PFSK-1 (cell line): ENCODE data around the gene HRH1.

Experiments
- FOXP2 ChIP-seq: optimal IDR thresholded peaks from 2 replicates; pipeline ENCODE3; 2011; ENCODE audit warnings: borderline replicate concordance, control low read depth, inconsistent platforms; ENCODE audit not compliant: insufficient read depth; ENCODE audit errors: extremely low read length, extremely low read depth
- POLR2AphosphoS5 ChIP-seq: IDR thresholded peaks from 2 replicates; pipeline ENCODE4 v1.6.1; 2012; ENCODE audit warnings: low read depth, mild to moderate bottlenecking, control low read depth, low read length, moderate library complexity
- SIN3A ChIP-seq: IDR thresholded peaks from 2 replicates; pipeline ENCODE4 v1.6.1; 2012; ENCODE audit warnings: mild to moderate bottlenecking, low read length, moderate library complexity, borderline replicate concordance; ENCODE audit not compliant: insufficient read depth
- TAF1 ChIP-seq: IDR thresholded peaks from 2 replicates; pipeline ENCODE4 v1.6.1; 2012; ENCODE audit warnings: low read length, control low read depth, borderline replicate concordance; ENCODE audit not compliant: insufficient read depth
- TF ChIP-seq, protein P1 (sequence below), 2 experiments: IDR thresholded peaks; 2 replicates each; pipeline versions ENCODE4 v1.6.1 to v1.8.0; 2011 to 2012; ENCODE audit warnings: low read depth in 2 of 2, low read length in 2 of 2, control low read depth in 1 of 2, inconsistent platforms in 1 of 2, mild to moderate bottlenecking in 1 of 2, moderate library complexity in 1 of 2; ENCODE audit not compliant: insufficient read depth in 1 of 2

The HRH1 gene

GRCh38 chr3:11206953-11207352 is 52.7 kb downstream of the HRH1 start:
- no peak for TF ChIP-seq FOXP2

DNA sequence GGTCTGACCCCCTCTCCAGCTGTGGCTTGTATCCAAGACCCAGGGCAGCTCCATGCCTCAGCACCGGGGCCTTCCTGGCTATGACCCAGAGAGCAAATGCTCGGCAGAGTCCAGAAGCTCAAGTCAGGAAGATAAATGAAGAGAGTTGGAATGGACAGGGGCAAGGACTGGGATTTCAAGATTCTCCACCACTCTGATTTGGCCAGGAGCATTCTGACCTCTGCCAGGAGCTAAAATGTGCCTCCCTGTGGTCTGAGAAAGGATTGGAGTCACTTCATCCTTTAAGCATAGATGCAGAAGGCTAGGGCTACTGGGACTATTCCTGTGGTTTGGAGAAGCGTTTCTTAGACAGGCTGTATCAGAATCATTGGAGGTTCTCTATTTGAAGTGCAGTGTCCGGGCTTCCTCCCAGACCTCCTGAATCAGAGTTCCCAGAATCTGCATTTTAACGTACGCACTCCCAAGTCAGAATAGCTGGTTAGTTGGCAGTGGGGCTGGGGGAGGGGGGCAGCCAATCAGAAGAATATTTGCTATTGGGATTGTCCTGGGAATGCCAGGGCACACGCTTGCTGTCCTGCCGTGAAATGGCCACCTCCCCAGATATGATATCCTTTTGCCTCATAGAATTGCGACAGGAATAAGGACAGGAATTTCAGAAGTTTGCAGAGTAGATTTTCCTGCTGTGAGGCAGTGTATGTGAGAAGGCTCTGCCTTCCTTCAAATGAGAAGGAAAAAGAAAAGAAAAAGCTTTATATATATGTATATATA is 57.4 kb downstream of the HRH1 start:
- no peak for TF ChIP-seq POLR2AphosphoS5
- no peak for TF ChIP-seq FOXP2
- TF ChIP-seq, protein P1, sequence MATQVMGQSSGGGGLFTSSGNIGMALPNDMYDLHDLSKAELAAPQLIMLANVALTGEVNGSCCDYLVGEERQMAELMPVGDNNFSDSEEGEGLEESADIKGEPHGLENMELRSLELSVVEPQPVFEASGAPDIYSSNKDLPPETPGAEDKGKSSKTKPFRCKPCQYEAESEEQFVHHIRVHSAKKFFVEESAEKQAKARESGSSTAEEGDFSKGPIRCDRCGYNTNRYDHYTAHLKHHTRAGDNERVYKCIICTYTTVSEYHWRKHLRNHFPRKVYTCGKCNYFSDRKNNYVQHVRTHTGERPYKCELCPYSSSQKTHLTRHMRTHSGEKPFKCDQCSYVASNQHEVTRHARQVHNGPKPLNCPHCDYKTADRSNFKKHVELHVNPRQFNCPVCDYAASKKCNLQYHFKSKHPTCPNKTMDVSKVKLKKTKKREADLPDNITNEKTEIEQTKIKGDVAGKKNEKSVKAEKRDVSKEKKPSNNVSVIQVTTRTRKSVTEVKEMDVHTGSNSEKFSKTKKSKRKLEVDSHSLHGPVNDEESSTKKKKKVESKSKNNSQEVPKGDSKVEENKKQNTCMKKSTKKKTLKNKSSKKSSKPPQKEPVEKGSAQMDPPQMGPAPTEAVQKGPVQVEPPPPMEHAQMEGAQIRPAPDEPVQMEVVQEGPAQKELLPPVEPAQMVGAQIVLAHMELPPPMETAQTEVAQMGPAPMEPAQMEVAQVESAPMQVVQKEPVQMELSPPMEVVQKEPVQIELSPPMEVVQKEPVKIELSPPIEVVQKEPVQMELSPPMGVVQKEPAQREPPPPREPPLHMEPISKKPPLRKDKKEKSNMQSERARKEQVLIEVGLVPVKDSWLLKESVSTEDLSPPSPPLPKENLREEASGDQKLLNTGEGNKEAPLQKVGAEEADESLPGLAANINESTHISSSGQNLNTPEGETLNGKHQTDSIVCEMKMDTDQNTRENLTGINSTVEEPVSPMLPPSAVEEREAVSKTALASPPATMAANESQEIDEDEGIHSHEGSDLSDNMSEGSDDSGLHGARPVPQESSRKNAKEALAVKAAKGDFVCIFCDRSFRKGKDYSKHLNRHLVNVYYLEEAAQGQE (IDR thresholded peaks at IDR 0.05; ENCODE audit: insufficient read depth in 1 of 2, low read depth in 2 of 2, low read length in 2 of 2): no peak
- TF ChIP-seq SIN3A: no peak
- no peak for TF ChIP-seq TAF1

- TF ChIP-seq, protein P1 (IDR thresholded peaks at IDR 0.05; ENCODE audit: insufficient read depth in 1 of 2, low read depth in 2 of 2, low read length in 2 of 2): no peak
- TF ChIP-seq POLR2AphosphoS5 (no peak), FOXP2 (no peak), SIN3A (no peak), TAF1 (no peak)
These were observed 58.0 kb downstream of the HRH1 start for GRCh38 chr3:11212299-11212608.

- TF ChIP-seq FOXP2 (no peak), TAF1 (no peak), POLR2AphosphoS5 (no peak), SIN3A (no peak)
- TF ChIP-seq, protein P1 (IDR thresholded peaks at IDR 0.05; ENCODE audit: insufficient read depth in 1 of 2, low read depth in 2 of 2, low read length in 2 of 2): no peak
These were observed 58.5 kb downstream of the HRH1 start for GRCh38 chr3:11212784-11213183.

DNA sequence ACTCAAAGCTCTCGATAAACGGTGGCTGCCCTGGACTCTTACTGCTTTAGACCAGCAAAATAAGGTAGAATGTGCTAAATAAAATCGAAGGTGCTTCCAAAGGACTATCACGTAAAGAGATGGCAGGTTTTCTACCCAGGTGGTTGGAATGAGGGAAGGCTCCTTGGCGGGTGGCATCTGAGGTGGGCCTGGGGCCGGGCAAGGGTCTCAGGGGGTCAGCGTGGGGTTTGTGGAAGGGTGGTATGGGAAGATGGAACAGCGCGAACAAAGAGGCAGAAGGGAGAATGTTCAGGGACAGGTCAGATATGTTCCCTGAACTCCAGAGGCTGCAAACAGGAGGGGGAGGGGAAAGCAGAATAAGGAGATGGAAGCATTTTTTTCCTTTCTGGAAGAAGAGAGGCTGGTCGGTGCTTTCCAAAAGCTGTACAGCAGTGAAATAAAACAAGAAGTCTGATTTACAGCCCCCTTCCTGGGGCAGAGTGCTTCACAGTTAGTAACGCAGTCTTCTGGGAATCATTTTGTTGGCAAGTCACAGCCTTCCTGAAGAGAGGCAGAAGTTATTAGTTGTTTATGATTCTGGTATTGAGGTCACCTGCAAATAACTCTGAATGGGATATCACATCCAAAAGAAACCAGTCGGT is 59.6 kb downstream of the HRH1 start:
- TF ChIP-seq TAF1: no peak
- TF ChIP-seq SIN3A: no peak
- no peak for TF ChIP-seq POLR2AphosphoS5
- no peak for TF ChIP-seq FOXP2
- TF ChIP-seq, protein P1 (IDR thresholded peaks at IDR 0.05; ENCODE audit: insufficient read depth in 1 of 2, low read depth in 2 of 2, low read length in 2 of 2): no peak
